ENCODE results near the gene TM6SF1.

GRCh38 chr15:83068054-83068453 lies 39.4 kb upstream of the TM6SF1 start:
- TF ChIP-seq CTCF (IDR thresholded peaks at IDR 0.05; ENCODE audit: low read depth, low read length) (no peak), MAX (IDR thresholded peaks at IDR 0.05; ENCODE audit: low read depth, low read length) (no peak), POLR2A (IDR thresholded peaks at IDR 0.05; ENCODE audit: extremely low read depth, insufficient read length) (no peak)
